GM21737 (cell line): ENCODE results near the gene FGF16.
"Not testable (repeated sequence)": the region's sequence is repeated elsewhere in the genome, so short reads cannot be mapped to it uniquely, and the experiment has no call there.

Experiments used
- ATAC-seq: cut with Tn5 transposase; IDR thresholded peaks from one replicate; pipeline ENCODE4 v1.9.1; 2021; ENCODE audit warnings: mild to moderate bottlenecking, moderate library complexity; ENCODE audit not compliant: unreplicated experiment

The FGF16 gene

DNA sequence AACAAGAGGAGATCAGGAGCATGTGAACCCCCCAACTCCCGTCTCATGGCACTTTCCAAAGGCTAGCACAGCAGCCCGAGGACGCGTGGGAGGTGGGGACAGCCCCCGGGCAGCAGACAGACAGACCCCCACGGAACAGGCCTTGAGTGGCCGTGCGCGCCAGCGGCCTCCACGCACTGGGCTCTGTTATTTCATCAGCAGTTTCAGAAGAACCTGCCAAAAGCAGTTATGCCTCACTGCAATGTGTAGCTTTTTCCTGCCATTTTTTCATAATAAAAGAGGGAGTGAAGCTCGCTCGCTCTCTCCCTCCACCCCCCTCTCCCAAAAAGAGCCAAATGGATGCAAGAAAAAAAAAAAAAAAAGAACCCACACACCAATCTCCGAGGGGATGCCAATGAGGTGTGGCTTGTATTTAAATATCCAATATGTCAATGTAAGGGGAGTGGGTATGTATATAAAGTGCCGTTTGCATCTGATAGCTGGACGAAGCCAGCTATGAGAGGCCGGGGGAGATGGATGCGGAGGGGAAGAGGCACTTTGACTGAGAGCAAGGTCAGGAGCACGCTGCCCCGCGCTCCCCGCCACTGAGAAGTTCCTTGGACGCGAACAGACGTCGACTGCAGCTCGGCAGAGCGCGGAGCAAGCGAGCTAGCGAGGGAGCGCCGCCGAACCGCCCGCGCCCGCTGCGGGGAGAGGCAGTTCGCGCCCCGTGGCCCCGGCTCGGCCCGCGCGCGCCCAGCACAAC lies at the start of gene FGF16:
TSS of gene FGF16 (plus strand) at position 482 of the 745 bp plus-strand sequence. CDS start 286 bp downstream, outside the sequence.
- no peak for ATAC-seq

DNA sequence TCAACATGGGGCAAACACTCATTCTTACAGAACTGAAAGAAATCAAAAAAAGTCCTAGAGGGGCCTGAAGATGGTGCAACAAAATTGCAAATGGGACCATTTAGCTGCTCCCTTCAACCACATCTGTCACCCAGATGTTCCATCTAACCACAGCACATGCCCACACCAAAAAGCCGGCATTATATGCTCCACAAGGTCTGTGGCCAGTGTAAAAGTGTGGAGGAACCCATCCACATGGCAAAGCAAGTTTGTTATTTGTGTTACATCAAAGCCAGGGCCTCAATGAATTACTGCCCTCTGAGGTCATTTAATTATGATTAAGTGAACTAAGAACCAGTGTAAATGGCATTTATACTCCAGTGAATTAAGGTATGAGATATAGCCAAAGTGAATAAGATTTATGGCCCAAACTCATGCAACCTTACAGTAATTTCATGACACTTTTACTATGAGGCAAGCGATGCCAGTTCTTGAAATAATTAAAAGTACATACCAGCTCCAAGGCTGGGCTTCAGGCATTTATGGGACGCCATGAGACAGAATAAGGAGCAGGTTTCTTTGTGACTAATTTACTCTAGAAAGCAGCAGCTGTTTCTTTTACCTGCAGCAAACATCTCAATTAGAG lies 48.7 kb upstream of the FGF16 start:
- no peak for ATAC-seq

DNA sequence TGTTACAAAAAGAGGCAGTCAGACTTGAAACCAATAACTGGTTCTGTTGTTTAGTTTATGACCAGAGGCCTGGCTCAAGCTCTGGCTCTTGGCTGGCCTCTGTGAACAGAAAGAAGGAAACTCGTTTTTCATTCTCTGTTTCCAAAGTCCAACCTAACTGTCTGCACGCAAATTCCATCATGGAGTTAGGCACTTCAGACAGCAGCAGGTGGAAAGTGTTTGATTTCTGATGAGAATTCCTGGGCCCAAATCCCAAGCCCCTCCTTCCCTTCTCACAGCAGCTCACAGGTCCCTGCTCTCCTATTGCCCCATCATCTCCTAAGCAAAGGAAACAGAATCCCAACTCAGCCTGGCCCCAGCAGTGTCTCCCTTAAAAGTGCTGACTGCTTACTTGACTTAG lies 42.8 kb upstream of the FGF16 start:
- ATAC-seq, result no peak

DNA sequence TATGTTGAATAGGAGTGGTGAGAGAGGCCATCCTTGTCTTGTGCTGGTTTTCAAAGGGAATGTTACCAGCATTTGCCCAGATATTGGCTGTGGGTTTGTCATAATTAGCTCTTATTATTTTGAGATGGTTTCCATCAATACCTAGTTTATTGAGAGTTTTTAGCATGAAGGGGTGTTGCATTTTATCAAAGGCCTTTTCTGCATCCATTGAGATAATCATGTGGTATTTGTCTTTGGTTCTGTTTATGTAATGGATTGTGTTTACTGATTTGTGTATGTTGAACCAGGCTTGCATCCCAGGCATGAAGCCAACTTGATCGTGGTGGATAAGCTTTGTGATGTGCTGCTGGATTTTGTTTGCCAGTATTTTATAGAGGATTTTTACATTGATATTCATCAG lies 39.4 kb upstream of the FGF16 start:
- ATAC-seq, result not testable (repeated sequence)

DNA sequence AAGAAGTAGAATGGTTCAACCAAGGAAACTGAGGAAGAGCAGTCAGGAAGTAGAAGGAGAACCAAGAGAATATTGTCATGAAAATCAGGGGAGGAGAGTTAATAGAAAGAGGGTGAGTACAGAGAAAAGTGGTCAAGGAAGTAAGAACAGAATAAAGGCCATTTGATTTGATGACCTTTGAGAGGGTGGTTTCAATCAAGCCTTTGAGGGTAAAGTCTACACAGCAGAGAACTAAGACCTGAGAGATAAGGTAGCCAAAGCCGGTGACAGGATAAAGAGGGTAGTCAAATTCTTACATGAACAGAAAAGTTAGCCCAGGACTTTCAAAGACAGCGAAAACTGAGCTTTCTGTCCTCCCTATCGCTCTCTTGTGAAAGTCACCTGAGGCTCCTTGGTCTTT lies 34.6 kb upstream of the FGF16 start:
- ATAC-seq, result no peak

DNA sequence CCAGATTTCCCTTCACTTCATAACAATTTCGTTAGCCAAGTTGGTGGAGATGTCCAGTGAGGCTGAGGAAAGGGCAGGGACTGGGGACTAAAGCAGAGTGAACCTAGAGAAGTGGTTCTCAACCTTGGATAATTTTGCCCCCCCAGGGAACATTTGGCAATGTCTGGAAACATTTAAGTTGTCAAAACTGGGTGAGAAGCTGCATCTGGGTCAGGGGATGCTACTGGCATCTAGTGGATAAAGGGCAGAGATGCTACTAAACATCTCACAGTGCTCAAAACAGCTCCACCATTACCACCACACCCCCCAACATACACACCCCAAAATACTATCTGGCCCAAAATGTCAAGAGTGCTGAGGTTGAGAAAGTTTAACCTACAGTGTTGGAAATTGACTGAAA lies 32.0 kb upstream of the FGF16 start:
- no peak for ATAC-seq

DNA sequence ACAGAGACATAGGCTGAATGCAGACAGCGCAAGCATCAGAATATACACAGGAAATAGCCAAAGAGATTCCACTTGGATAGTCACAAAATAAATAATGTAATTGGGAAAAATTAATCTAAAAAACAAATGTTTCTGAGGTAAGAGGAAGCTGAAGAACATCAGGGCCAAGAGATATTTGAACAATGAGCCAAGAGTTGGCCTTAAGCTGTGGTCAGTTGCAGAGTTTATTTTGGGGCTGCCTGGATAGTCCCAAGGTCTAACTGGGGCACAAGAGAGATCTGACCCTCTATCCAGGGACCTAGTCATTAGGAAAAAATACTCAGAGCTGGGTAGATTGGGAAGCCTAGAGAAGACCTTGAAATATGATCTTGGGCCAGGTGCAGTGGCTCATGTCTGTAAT lies 31.3 kb upstream of the FGF16 start:
- ATAC-seq, result no peak

DNA sequence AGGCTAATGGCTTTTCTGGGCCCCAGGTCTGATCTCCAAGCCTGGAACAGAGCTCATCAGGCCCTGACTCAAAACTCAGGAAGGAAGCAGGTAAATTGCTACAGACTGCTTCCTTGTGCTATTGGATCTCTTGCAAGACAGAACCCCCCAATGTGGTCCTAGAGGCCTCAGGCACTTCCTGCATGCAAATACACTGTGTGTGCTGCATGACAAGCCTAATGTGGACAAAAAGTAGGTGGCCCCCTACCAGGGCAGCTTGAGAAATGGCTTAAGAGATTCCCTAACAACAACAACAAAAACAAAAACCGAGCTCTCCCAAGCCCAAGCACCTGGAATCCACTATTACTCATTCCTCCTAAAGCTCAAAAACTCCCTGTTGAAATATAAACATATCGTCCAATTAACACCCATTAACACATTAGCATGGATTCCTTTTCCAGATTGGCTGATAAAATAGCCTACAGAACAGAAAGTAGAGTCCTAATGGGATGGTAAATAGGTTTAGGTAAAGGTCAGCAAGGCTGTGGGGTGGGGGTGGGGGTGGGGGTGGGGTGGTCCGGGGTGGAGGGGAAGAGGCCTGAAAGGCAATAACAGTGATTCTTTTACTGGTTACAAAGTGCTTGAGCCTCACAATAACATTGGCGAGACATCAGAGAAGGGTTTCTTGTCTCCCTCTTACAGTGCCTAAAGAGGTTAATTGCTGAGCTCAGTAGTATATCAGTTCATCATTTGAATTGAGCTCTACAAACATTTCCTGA lies 24.1 kb upstream of the FGF16 start:
- no peak for ATAC-seq

DNA sequence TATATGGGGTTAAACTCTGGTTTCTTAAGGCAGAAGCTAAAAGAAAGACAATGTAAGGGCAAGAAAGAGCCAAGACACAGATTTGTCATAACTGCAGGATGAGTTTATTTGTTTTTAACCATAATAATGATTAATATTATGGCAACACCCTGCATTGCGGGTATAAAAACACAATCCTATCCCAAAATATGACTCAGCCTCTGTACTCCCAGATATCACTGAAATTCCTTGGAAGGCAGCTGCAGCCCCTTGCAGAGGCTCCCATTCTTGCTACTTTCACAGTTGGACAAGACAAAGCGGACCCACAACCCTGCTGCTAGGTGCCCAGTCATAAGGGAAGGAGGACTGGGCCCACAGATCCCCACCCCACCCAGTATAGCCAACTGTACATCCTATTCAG lies 20.4 kb upstream of the FGF16 start:
- no peak for ATAC-seq

DNA sequence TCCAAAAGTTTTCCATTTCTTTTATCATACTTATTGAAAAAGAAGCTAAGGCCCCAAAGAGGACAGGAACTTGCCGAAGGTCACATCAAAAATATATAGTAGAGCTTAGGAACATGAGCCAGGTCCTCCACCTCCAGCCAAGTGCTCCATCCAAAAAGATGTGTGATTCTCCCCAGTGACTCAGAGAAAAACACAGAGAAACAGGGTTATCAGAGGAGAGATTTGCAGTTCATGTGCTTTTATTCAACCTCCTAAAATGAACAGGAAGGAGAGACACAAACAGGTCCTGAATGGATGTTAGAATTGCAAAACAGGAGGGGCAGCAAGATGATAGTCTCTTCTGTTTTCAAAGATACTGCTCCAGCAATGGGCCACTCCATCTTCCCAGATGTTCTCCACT lies 19.6 kb upstream of the FGF16 start:
- ATAC-seq, result no peak

DNA sequence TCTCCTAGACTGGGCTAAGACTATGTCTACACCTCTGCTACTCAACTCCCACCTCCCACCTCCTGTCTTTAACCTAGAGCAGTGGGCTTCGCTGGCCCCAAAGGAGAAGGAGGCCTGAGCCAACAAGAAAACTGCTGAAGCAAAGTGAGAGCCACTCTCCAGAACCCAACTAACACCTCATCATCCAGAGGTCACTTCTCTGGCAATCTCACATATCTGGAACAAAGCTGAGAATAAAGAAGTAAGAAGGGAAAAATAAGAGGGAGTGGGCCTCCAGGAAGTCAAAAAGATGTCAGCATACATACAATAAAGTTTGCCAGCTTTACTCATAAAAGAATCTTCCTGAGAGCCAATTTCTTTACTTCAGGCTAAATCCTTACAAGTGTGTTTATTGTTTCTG lies 18.6 kb upstream of the FGF16 start:
- no peak for ATAC-seq

DNA sequence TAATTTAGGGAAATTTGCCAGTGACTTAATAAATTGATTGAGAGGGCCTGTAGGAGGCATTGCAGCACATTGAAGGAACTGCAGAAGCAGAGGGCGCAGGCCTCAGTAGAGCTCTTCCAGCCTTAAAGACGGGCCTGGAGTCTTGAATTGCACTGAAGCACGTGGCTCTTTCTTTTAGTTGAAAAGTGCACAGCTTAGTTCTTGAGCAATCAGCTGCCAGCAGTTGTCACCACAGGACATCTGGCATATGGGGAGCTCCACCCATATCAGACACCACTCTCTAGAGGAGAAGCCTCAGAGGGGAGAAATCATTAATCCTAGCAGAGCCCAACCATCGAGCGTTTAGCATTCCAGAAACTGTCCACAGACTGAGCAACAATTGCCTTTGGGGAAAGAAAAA lies 16.0 kb upstream of the FGF16 start:
- ATAC-seq, result no peak

DNA sequence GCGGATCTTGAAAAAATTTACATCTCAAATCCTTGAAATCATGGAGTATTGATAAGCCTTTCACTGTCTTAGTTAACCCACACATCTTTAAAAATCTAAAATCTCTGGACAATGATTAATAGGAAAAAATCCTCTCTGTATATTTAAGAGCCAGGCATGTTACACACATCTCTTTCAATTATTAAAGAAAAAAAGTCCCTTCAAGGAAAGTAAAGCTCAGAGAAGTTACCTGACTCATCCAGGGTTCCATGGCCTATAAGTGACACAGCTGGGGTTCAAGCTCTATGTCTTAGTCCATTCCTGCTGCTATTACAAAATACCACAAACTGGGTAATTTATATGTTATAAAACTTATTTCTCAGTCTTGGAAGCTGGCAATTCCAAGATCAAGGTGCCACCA lies 14.2 kb upstream of the FGF16 start:
- no peak for ATAC-seq

DNA sequence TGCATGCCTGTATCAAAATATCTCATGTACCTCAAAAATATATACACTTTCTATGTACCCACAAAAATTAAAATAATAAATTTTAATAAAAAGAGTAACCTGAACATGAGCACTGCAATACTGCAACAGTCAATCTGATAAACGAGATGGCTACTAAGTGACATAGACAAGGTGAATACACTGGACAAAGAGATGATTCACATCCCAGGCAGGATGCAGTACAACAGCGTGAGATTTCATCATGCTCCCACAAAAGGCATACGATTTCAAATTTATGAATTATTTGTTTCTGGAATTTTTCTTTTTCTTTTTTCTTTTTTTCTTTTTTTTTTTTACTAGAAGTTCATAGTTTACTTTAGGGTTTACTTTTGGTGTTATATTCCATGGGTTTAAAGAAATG lies 12.2 kb upstream of the FGF16 start:
- no peak for ATAC-seq

DNA sequence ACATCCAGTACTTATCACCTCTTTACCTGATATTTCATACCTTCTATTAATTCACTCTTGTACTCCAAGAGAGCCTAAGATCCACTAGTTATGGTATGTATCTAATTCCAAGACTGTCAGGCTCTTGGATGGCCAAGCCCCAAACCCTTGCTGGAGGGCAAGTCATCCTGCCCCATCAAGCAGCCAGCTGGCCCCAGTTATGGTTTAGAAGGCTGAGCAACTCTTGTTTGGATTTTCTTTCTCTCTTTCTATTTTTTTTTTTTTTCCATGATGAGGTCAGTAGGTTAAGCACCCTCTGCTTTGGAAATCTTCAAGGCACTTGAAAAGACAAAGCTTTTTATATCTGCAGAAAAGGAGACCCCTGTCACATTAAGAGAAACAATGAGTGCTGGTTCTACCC lies 10.9 kb upstream of the FGF16 start:
- no peak for ATAC-seq

DNA sequence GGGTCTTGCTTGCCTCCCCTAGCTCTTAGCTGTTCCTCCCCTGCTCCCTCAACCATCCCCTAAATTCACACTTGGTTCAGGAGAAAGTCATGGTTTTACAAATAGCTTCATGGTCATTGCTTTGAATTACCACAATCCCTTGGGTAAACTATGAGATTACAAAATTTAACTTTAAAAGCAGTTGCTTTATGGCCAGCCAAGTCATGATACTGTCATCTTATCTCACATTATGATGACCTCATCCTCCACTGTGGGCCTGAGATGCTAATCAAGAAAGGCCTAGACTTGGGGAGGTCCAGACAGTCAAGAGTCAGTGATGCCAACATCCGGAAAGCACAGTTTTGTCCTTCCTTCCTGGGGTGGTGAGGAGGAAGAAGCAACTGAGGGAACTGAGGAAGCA lies 10.5 kb upstream of the FGF16 start:
- no peak for ATAC-seq

DNA sequence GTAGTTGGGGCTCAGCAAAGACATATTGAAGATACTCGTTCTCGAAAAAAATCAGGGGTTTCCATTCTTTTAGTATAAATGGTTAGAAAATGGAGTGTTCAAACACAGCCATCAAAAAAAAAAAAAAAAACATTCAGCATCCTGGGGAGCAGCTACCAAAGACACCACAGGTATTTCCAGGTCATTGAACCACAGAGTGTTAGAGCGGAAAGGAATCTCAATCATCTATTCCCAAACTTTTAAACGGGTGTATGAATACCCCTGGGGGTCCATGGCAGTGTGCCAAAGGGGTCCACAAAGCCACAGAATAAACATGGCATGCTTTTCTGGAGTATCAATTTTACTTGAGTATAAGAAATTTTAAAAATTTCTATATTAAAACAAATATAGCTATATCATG lies 6.9 kb upstream of the FGF16 start:
- ATAC-seq, result no peak

DNA sequence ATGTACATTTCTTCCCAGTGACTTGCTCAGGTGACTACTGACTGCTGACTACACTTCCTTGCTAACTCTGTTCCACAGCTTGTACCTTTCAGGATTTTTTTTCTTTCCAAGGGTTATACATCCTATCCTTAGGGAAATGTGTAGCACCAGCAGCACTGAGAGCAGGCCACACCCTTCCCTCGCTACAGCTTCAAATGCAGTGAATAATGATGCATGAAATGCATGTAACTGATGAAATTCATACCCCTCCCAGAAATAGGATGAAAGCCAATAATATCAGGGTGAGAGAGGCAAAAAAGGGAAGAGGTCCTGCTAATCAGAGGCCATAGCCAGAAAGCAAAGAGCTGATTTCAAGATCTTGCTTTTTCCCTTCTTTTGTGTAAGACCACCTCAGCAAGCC lies 6.2 kb upstream of the FGF16 start:
- no peak for ATAC-seq

DNA sequence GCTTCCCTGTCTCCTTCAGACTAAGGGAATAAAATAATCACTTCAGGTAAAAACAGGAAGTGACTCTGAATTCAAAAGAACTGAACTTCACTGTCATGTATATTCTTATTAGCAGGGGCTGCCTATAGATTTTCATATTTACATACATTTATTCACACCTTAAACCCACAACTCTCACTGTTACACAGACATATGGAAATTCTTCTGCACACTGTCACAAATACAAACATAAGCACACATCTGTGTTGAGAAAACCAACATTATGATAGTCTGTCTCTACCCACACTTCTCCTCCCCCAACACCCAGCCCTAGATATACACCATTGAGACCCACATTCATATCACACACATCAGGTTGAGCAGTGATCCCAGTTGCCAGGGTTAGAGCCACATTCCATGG lies 5.7 kb upstream of the FGF16 start:
- no peak for ATAC-seq

DNA sequence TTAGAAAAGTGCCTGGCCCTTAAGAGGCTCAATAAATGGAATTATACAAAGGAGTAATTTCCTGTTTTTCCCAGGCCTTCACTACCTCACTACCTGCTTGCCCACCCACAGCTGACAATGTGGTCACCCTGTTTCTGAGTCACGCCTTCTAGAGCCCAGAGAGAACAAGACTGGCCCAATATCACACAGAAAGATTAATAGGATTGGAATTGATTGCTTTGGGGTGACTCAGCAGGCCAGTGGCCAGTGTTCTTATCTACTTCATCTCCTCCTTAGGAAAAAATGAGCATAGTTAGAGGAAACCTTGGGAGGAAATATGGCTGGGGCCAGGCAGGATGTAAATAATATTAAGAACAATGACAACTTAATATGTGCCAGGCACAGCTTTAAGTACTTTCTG lies 4.5 kb upstream of the FGF16 start:
- no peak for ATAC-seq

DNA sequence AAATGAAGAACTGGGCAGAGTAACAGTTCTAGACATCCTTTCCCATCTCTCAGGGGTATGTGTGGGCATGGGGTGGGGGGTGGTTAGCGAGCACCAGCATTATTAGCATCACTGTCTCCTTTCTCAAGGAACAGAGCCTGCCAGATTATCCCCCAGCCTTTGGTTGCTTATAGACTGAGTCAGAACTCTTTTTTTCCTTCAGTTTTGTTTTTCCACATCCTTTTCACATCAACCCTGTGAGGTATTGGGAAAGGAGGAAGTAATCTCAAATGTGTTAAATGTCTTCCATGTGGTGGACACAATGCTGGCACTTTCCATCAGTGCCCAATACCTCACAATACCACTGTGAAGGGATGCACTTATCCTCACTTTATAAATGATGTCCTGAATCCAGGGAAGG lies 3.1 kb upstream of the FGF16 start:
- ATAC-seq, result no peak

DNA sequence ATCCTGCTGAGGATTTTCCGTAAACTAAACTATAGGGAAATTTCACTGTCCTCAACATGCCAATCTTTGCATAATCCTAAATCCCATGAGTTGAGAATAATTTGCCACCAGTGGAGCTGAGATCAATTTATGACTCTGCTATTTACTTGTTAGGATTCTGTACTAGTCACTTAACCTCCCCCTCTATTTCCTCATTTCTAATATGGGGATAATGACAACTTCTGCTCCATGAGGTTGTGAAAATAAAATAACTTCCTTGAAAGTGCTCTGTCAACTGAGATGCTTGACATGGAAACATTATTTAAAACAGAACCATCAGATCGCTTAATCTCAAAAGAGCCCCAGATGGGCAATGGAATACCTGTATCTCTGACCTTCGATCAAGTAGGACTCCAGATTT lies 2.6 kb upstream of the FGF16 start:
- ATAC-seq, result no peak
